Measurements from ENCODE around the gene GET4. TPM values are rescaled to one million over a fixed set of nuclear protein-coding genes. Genes with fewer than 3 reads are reported as not detected.

Gene GET4
- total RNA-seq, 1 experiment from 2014 or later = 120 TPM

DNA sequence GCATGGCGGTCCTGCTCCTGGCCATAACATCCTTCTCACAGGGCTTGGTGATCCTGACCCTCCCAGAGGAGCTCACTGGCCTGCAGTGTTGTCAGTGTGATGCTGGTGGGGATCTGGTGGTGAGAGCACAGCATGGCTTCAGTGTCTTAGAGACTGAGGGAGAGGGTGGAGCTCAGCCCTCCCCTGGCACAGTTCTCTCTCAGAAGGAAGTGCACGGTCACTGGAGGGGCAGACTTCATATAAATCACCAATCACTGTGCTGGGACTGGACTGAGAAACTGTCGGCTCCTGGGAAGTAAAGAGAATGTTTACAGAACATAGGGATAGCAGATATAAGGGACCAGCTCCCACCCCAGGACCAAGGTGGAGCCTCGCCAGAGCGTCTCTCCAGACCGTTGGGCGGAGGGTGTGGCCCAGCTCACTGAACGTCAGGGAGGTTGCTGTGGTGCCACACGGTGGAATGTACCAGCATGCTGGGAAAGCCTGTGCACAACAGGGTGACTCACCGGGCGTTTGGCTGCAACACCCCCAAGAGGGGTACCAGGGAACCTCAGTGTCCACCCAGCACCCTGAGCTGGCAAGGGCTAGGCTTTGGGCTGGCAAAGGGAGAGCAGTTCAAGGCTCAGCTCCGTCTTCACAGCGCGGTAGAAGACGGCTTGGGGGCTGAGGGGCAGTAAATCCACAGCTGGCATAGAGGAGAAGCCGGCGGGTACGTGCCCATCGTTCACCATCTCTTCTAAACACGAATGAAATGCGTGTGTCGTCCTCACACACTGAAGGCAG is 8.8 kb upstream of the GET4 start:
- no peak overlapping the region for H3K4me3 ChIP-seq
- H4K20me1 ChIP-seq (ENCODE audit: insufficient read depth) = no peaks in the 10 kb centered on the region
- intact Hi-C loops (cut with micrococcal nuclease; ENCODE audit: unreplicated experiment) = no loop called here
- no TSS peak for BruUV-seq (replicated peaks)
- peak in 1 of 2 experiments; percentile 74 for DNase-seq
- ChIA-PET POLR2A (ENCODE audit: unreplicated experiment) (no interaction called here), CTCF (interaction anchor here (0.5 kb wide), 1 partner anchor 379 kb away, joined by 6 read pairs; no protein-coding TSS in a partner anchor)
- H3K9me3 ChIP-seq (ENCODE audit: insufficient read depth, low read depth) = no peaks in the 10 kb centered on the region
- H3K27me3 ChIP-seq (ENCODE audit: insufficient read depth, low read depth) = no peaks in the 10 kb centered on the region
- peaks cover 25% of the 10 kb centered on the region; the same call in 1 of the 2 replicates for H3F3A ChIP-seq (ENCODE audit: insufficient read depth, low read depth)
- H2AFZ ChIP-seq = no peak overlapping the region
- peaks cover 20% of the 10 kb centered on the region for H3K36me3 ChIP-seq (ENCODE audit: low read depth)
- no peaks in the 10 kb centered on the region for H3K9me2 ChIP-seq (ENCODE audit: insufficient read depth)
- H3K4me1 ChIP-seq (replicated peaks; ENCODE audit: insufficient read depth) = no peaks in the 10 kb centered on the region
- no peak overlapping the region for H3K4me2 ChIP-seq
- no peak for TF ChIP-seq EZH2 (IDR thresholded peaks at IDR 0.05; ENCODE audit: low read depth)
- TF ChIP-seq, protein P1, sequence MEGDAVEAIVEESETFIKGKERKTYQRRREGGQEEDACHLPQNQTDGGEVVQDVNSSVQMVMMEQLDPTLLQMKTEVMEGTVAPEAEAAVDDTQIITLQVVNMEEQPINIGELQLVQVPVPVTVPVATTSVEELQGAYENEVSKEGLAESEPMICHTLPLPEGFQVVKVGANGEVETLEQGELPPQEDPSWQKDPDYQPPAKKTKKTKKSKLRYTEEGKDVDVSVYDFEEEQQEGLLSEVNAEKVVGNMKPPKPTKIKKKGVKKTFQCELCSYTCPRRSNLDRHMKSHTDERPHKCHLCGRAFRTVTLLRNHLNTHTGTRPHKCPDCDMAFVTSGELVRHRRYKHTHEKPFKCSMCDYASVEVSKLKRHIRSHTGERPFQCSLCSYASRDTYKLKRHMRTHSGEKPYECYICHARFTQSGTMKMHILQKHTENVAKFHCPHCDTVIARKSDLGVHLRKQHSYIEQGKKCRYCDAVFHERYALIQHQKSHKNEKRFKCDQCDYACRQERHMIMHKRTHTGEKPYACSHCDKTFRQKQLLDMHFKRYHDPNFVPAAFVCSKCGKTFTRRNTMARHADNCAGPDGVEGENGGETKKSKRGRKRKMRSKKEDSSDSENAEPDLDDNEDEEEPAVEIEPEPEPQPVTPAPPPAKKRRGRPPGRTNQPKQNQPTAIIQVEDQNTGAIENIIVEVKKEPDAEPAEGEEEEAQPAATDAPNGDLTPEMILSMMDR (conservative IDR thresholded peaks at IDR 0.05) = no peak
- H3K27ac ChIP-seq = no peak overlapping the region
- H3K79me2 ChIP-seq (ENCODE audit: low read depth) = no peaks in the 10 kb centered on the region

DNA sequence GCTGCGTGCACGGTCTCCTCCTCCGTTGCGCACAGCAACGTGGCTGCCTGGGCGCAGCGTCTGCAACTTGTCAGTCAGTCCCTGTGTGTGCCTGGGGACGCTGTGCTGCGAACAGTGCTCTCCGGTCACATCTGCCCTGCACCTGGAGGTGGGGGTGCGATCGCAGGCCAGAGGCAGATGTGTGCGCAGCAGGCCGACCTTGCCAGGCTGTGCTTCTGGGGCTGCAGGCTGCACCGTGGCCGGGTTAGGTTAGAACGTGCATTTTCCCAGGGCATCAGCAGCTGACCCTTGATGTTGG is 8.2 kb upstream of the GET4 start:
- ChIA-PET POLR2A (ENCODE audit: unreplicated experiment) (no interaction called here), CTCF (no interaction called here)

DNA sequence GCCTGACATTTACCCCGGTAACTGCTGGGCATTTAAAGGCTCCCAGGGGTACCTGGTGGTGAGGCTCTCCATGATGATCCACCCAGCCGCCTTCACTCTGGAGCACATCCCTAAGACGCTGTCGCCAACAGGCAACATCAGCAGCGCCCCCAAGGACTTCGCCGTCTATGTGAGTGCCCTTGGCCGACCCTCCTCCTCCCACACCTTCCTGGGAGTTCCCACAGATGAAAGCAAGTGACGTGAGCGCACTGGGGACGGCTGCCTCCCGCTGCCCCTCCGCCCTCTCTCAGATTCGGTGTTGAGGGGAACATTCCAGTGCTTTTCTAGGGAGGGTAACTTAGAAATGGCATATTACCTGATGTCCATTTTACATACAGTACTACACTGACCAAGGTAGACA is 7.0 kb upstream of the GET4 start:
- CTCF ChIA-PET = no interaction called here

More for the DNA sequence above, 8.2 kb upstream of the GET4 start:
- intact Hi-C loops (cut with micrococcal nuclease; ENCODE audit: unreplicated experiment) = no loop called here
- Histone ChIP-seq H3K4me2 (no peak overlapping the region), H3F3A (ENCODE audit: insufficient read depth, low read depth) (peaks cover 31% of the 10 kb centered on the region; the same call in 1 of the 2 replicates), H3K4me3 (no peak overlapping the region), H3K27ac (no peak overlapping the region), H3K27me3 (ENCODE audit: insufficient read depth, low read depth) (no peaks in the 10 kb centered on the region), H2AFZ (no peak overlapping the region), H4K20me1 (ENCODE audit: insufficient read depth) (no peaks in the 10 kb centered on the region), H3K36me3 (ENCODE audit: low read depth) (peaks cover 25% of the 10 kb centered on the region), H3K9me3 (ENCODE audit: insufficient read depth, low read depth) (no peaks in the 10 kb centered on the region), H3K9me2 (ENCODE audit: insufficient read depth) (no peaks in the 10 kb centered on the region), H3K79me2 (ENCODE audit: low read depth) (no peaks in the 10 kb centered on the region), H3K4me1 (replicated peaks; ENCODE audit: insufficient read depth) (no peaks in the 10 kb centered on the region)
- DNase-seq = no peak
- TF ChIP-seq, protein P1 (conservative IDR thresholded peaks at IDR 0.05) = no peak
- TF ChIP-seq EZH2 (IDR thresholded peaks at IDR 0.05; ENCODE audit: low read depth) = no peak
- no TSS peak for BruUV-seq (replicated peaks)

More for the DNA sequence above, 7.0 kb upstream of the GET4 start:
- no peak for DNase-seq
- Histone ChIP-seq H3K27me3 (ENCODE audit: insufficient read depth, low read depth) (no peaks in the 10 kb centered on the region), H3K9me2 (ENCODE audit: insufficient read depth) (no peaks in the 10 kb centered on the region), H3K27ac (no peak overlapping the region), H3K4me2 (no peak overlapping the region), H3F3A (ENCODE audit: insufficient read depth, low read depth) (peaks cover 41% of the 10 kb centered on the region), H3K9me3 (ENCODE audit: insufficient read depth, low read depth) (no peaks in the 10 kb centered on the region), H3K36me3 (ENCODE audit: low read depth) (peaks cover 35% of the 10 kb centered on the region), H3K4me3 (no peak overlapping the region), H3K79me2 (ENCODE audit: low read depth) (no peaks in the 10 kb centered on the region), H2AFZ (no peak overlapping the region), H4K20me1 (ENCODE audit: insufficient read depth) (no peaks in the 10 kb centered on the region), H3K4me1 (replicated peaks; ENCODE audit: insufficient read depth) (peaks cover 6% of the 10 kb centered on the region; the same call in 1 of the 2 replicates)
- POLR2A ChIA-PET (ENCODE audit: unreplicated experiment) = no interaction called here
- no TSS peak for BruUV-seq (replicated peaks)
- no peak for TF ChIP-seq EZH2 (IDR thresholded peaks at IDR 0.05; ENCODE audit: low read depth)
- TF ChIP-seq, protein P1 (conservative IDR thresholded peaks at IDR 0.05) = no peak
- intact Hi-C loops (cut with micrococcal nuclease; ENCODE audit: unreplicated experiment) = no loop called here
